ENCODE data around the gene SRA1.

DNA sequence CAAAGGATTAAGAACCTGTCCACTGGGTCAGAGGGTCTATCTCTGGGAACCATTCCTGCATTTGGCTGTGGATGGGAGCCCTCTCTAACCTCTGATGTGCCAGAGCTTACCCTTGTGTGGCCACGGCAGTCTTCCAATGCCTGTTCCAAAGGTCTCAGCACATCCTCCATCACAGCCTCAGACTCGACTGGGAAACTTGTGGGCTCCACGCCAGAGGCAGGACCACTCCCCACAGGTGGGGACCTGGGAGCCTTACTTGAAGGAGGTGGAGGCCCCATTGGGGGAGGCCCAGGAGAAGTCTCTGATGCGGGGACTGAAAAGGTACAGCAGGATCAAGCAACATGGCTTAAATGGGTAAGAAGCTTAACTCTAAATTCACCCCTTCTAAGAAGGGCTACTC, 5.4 kb downstream of the SRA1 start:
- TF ChIP-seq, protein P1, sequence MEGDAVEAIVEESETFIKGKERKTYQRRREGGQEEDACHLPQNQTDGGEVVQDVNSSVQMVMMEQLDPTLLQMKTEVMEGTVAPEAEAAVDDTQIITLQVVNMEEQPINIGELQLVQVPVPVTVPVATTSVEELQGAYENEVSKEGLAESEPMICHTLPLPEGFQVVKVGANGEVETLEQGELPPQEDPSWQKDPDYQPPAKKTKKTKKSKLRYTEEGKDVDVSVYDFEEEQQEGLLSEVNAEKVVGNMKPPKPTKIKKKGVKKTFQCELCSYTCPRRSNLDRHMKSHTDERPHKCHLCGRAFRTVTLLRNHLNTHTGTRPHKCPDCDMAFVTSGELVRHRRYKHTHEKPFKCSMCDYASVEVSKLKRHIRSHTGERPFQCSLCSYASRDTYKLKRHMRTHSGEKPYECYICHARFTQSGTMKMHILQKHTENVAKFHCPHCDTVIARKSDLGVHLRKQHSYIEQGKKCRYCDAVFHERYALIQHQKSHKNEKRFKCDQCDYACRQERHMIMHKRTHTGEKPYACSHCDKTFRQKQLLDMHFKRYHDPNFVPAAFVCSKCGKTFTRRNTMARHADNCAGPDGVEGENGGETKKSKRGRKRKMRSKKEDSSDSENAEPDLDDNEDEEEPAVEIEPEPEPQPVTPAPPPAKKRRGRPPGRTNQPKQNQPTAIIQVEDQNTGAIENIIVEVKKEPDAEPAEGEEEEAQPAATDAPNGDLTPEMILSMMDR (IDR thresholded peaks at IDR 0.05; ENCODE audit: low read depth, low read length) = no peak
- no peak for TF ChIP-seq EZH2phosphoT487 (IDR thresholded peaks at IDR 0.05; ENCODE audit: low read depth)

All from OCI-LY3 (cell line).